HG03575 (cell line): Measurements from ENCODE around the gene PKP1.
"Not testable (repeated sequence)": the region's sequence is repeated elsewhere in the genome, so short reads cannot be mapped to it uniquely, and the experiment has no call there.

Source experiments
- ATAC-seq: cut with Tn5 transposase; IDR thresholded peaks from one replicate; pipeline ENCODE4 v1.9.1; 2021; ENCODE audit not compliant: unreplicated experiment, insufficient number of reproducible peaks, low FRiP score; ENCODE audit errors: extremely low read depth

The PKP1 gene

GRCh38 chr1:201282931-201283829 is at the start of gene PKP1:
PKP1 (plus strand) TSS chr1:201283506; CDS start chr1:201283703, 197 bp downstream.
- ATAC-seq: no peak

- not testable (repeated sequence) for ATAC-seq
Observed at GRCh38 chr1:201239646-201240045, 43.7 kb upstream of the PKP1 start.

GRCh38 chr1:201240171-201240570 is 43.1 kb upstream of the PKP1 start:
- ATAC-seq: no peak

GRCh38 chr1:201241736-201242135 is 41.6 kb upstream of the PKP1 start:
- no peak for ATAC-seq

GRCh38 chr1:201245082-201245481 is 38.2 kb upstream of the PKP1 start:
- ATAC-seq: no peak

- ATAC-seq: no peak
Observed at GRCh38 chr1:201248721-201249559, 34.4 kb upstream of the PKP1 start.

- ATAC-seq: no peak
Observed at GRCh38 chr1:201250326-201251011, 32.8 kb upstream of the PKP1 start.

GRCh38 chr1:201251411-201251810 is 31.9 kb upstream of the PKP1 start:
- no peak for ATAC-seq

- ATAC-seq: no peak
Observed at GRCh38 chr1:201251851-201252430, 31.4 kb upstream of the PKP1 start.

- ATAC-seq: no peak
Observed at GRCh38 chr1:201252944-201253371, 30.3 kb upstream of the PKP1 start.

- ATAC-seq: no peak
Observed at GRCh38 chr1:201253411-201253810, 29.9 kb upstream of the PKP1 start.

- no peak for ATAC-seq
Observed at GRCh38 chr1:201253906-201254624, 29.2 kb upstream of the PKP1 start.

- ATAC-seq: no peak
Observed at GRCh38 chr1:201254625-201255478, 28.5 kb upstream of the PKP1 start.

- no peak for ATAC-seq
Observed at GRCh38 chr1:201255479-201256362, 27.6 kb upstream of the PKP1 start.

- not testable (repeated sequence) for ATAC-seq
Observed at GRCh38 chr1:201258132-201258531, 25.2 kb upstream of the PKP1 start.

- no peak for ATAC-seq
Observed at GRCh38 chr1:201258763-201259230, 24.5 kb upstream of the PKP1 start.
